DOHH2 (cell line): ENCODE data around the gene CTNNA2.

Experiments used
- EZH2phosphoT487 ChIP-seq: fragments of 200-600 bp; sonication (generic); IDR thresholded peaks from 2 replicates; pipeline ENCODE4 v1.6.1; 2017; ENCODE audit warnings: borderline replicate concordance, mild to moderate bottlenecking, antibody characterized with exemption, low read length, moderate library complexity, mixed read lengths
- TF ChIP-seq, protein P1 (sequence below): fragments of 200-600 bp; sonication (generic); IDR thresholded peaks from one replicate; pipeline ENCODE4 v1.5.1; 2014; ENCODE audit warnings: antibody characterized with exemption, mild to moderate bottlenecking, low read depth, low read length; ENCODE audit not compliant: poor library complexity, severe bottlenecking

DNA sequence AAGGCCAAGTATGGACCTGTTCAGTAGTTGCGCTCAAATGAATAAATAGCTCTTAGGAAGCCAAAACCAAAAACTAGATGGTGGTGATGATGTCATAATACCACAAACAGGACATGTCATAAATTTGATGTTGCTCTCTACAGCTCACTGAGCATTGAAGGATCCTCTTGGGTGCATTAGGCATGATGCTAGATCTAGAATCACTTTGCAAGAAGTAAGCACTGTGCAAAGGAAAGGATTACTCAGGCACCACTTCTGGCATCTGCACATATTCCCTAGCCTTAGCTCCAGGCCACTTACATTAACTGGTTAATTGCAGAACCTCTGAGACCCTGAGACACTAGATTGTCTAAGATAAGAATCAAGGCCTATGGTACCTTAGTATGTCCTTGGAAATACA lies 733.7 kb downstream of the CTNNA2 start:
- TF ChIP-seq, protein P1, sequence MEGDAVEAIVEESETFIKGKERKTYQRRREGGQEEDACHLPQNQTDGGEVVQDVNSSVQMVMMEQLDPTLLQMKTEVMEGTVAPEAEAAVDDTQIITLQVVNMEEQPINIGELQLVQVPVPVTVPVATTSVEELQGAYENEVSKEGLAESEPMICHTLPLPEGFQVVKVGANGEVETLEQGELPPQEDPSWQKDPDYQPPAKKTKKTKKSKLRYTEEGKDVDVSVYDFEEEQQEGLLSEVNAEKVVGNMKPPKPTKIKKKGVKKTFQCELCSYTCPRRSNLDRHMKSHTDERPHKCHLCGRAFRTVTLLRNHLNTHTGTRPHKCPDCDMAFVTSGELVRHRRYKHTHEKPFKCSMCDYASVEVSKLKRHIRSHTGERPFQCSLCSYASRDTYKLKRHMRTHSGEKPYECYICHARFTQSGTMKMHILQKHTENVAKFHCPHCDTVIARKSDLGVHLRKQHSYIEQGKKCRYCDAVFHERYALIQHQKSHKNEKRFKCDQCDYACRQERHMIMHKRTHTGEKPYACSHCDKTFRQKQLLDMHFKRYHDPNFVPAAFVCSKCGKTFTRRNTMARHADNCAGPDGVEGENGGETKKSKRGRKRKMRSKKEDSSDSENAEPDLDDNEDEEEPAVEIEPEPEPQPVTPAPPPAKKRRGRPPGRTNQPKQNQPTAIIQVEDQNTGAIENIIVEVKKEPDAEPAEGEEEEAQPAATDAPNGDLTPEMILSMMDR = no peak
- TF ChIP-seq EZH2phosphoT487 = no peak
